Forelimb muscle (tissue), 1 donor: Measurements from ENCODE around the gene LSM11. TPM values are rescaled to one million over a fixed set of nuclear protein-coding genes. Genes with fewer than 3 reads are reported as not detected.
A peak's percentile ranks its signal among the peaks of the same experiment; 100 is the strongest.
"Not testable (repeated sequence)": the region's sequence is repeated elsewhere in the genome, so short reads cannot be mapped to it uniquely, and the experiment has no call there.

Experiments used
- DNase-seq: peaks from one replicate; pipeline ENCODE4 v3.0.0-alpha.2; 2013; ENCODE audit warnings: low read depth
- polyA plus RNA-seq: library from polyadenylated mRNA; unstranded; fragments of 120-200 nt; gene quantifications from one replicate; pipeline ENCODE4 v1.2.1, GENCODE V29; 2013; ENCODE audit not compliant: insufficient read length

Gene LSM11
- 8.8 TPM for polyA plus RNA-seq

GRCh38 chr5:157743163-157744050, at the start of gene LSM11:
LSM11 (plus strand) TSS chr5:157743712; CDS start chr5:157743751, 39 bp downstream.
- peak; percentile 68 for DNase-seq

GRCh38 chr5:157693816-157694215, 49.7 kb upstream of the LSM11 start:
- DNase-seq = not testable (repeated sequence)

GRCh38 chr5:157696154-157696553, 47.4 kb upstream of the LSM11 start:
- DNase-seq = not testable (repeated sequence)

- not testable (repeated sequence) for DNase-seq
These were observed 44.8 kb upstream of the LSM11 start for GRCh38 chr5:157698674-157699073.

GRCh38 chr5:157703736-157704135, 39.8 kb upstream of the LSM11 start:
- DNase-seq = no peak

- no peak for DNase-seq
These were observed 34.6 kb upstream of the LSM11 start for GRCh38 chr5:157708866-157709265.

- DNase-seq = no peak
These were observed 34.2 kb upstream of the LSM11 start for GRCh38 chr5:157709346-157709745.

- DNase-seq = no peak
These were observed 33.1 kb upstream of the LSM11 start for GRCh38 chr5:157710431-157710830.

- no peak for DNase-seq
These were observed 32.6 kb upstream of the LSM11 start for GRCh38 chr5:157710882-157711281.

- DNase-seq = no peak
These were observed 29.5 kb upstream of the LSM11 start for GRCh38 chr5:157713830-157714595.

GRCh38 chr5:157714596-157714864, 29.0 kb upstream of the LSM11 start:
- no peak for DNase-seq

GRCh38 chr5:157718519-157718918, 25.0 kb upstream of the LSM11 start:
- peak; percentile 53 for DNase-seq

- DNase-seq = no peak
These were observed 24.3 kb upstream of the LSM11 start for GRCh38 chr5:157719245-157719644.

GRCh38 chr5:157721159-157721558, 22.4 kb upstream of the LSM11 start:
- no peak for DNase-seq

- not testable (repeated sequence) for DNase-seq
These were observed 20.6 kb upstream of the LSM11 start for GRCh38 chr5:157722895-157723294.

- not testable (repeated sequence) for DNase-seq
These were observed 16.9 kb upstream of the LSM11 start for GRCh38 chr5:157726607-157727006.

GRCh38 chr5:157727858-157728257, 15.7 kb upstream of the LSM11 start:
- not testable (repeated sequence) for DNase-seq

- DNase-seq = no peak
These were observed 13.7 kb upstream of the LSM11 start for GRCh38 chr5:157729858-157730257.

GRCh38 chr5:157730900-157731271, 12.6 kb upstream of the LSM11 start:
- DNase-seq = no peak

GRCh38 chr5:157731272-157732129, 12.0 kb upstream of the LSM11 start, which contains the start of gene THG1L:
THG1L (plus strand) TSS chr5:157731420; CDS start chr5:157731441, 21 bp downstream.
- DNase-seq = peak; percentile 93

- no peak for DNase-seq
These were observed 11.4 kb upstream of the LSM11 start for GRCh38 chr5:157732130-157732514.
